ENCODE results near the gene ADGRB3.

ADGRB3 gene

GRCh38 chr6:68642081-68642480 lies 7.0 kb downstream of the ADGRB3 start:
- no peak overlapping the region for H3K4me3 ChIP-seq (ENCODE audit: low read depth, low read length)
- no peaks in the 10 kb centered on the region for H3K36me3 ChIP-seq (ENCODE audit: control insufficient read depth, insufficient read depth, low read length)
- no peak for TF ChIP-seq CTCF (IDR thresholded peaks at IDR 0.05)
- no peak overlapping the region for H3K4me2 ChIP-seq (ENCODE audit: low read length)
- no peak overlapping the region for H3K27ac ChIP-seq
- no peak overlapping the region for H2AFZ ChIP-seq
- no peaks in the 10 kb centered on the region for H3K79me2 ChIP-seq
- no peaks in the 10 kb centered on the region for H3K27me3 ChIP-seq (ENCODE audit: control insufficient read depth, insufficient read depth, low read length)
- no peaks in the 10 kb centered on the region for H3K9me3 ChIP-seq (ENCODE audit: control insufficient read depth, low read length)
- no peaks in the 10 kb centered on the region for H3K4me1 ChIP-seq
- no peak overlapping the region for H3K9ac ChIP-seq

GRCh38 chr6:68642977-68643376 lies 7.9 kb downstream of the ADGRB3 start:
- Histone ChIP-seq H3K36me3 (ENCODE audit: control insufficient read depth, insufficient read depth, low read length) (no peaks in the 10 kb centered on the region), H3K9me3 (ENCODE audit: control insufficient read depth, low read length) (no peaks in the 10 kb centered on the region), H3K4me3 (ENCODE audit: low read depth, low read length) (no peak overlapping the region), H3K79me2 (no peaks in the 10 kb centered on the region), H3K4me1 (no peaks in the 10 kb centered on the region), H3K4me2 (ENCODE audit: low read length) (no peak overlapping the region), H3K27ac (no peak overlapping the region), H3K9ac (no peak overlapping the region), H3K27me3 (ENCODE audit: control insufficient read depth, insufficient read depth, low read length) (no peaks in the 10 kb centered on the region), H2AFZ (no peak overlapping the region)
- TF ChIP-seq CTCF (IDR thresholded peaks at IDR 0.05), result no peak

- Histone ChIP-seq H3K9ac (no peak overlapping the region), H3K4me3 (ENCODE audit: low read depth, low read length) (no peak overlapping the region), H3K36me3 (ENCODE audit: control insufficient read depth, insufficient read depth, low read length) (no peaks in the 10 kb centered on the region), H3K27ac (no peak overlapping the region), H3K27me3 (ENCODE audit: control insufficient read depth, insufficient read depth, low read length) (no peaks in the 10 kb centered on the region), H3K79me2 (no peaks in the 10 kb centered on the region), H3K4me2 (ENCODE audit: low read length) (no peak overlapping the region), H3K4me1 (no peaks in the 10 kb centered on the region), H3K9me3 (ENCODE audit: control insufficient read depth, low read length) (no peaks in the 10 kb centered on the region), H2AFZ (no peak overlapping the region)
- TF ChIP-seq CTCF (IDR thresholded peaks at IDR 0.05), result no peak
Measured at GRCh38 chr6:68649669-68650068, 14.6 kb downstream of the ADGRB3 start.

GRCh38 chr6:68650142-68650541 lies 15.1 kb downstream of the ADGRB3 start:
- no peak for TF ChIP-seq CTCF (IDR thresholded peaks at IDR 0.05)
- no peak overlapping the region for H2AFZ ChIP-seq
- H3K79me2 ChIP-seq, result no peaks in the 10 kb centered on the region
- H3K27ac ChIP-seq, result no peak overlapping the region
- H3K27me3 ChIP-seq (ENCODE audit: control insufficient read depth, insufficient read depth, low read length), result no peaks in the 10 kb centered on the region
- H3K4me1 ChIP-seq, result no peaks in the 10 kb centered on the region
- H3K9me3 ChIP-seq (ENCODE audit: control insufficient read depth, low read length), result no peaks in the 10 kb centered on the region
- no peak overlapping the region for H3K9ac ChIP-seq
- no peaks in the 10 kb centered on the region for H3K36me3 ChIP-seq (ENCODE audit: control insufficient read depth, insufficient read depth, low read length)
- H3K4me2 ChIP-seq (ENCODE audit: low read length), result no peak overlapping the region
- no peak overlapping the region for H3K4me3 ChIP-seq (ENCODE audit: low read depth, low read length)
